CD4-positive, CD25-positive, alpha-beta regulatory T cell (primary cell): Measurements from ENCODE around the gene FAM222B. TPM values are rescaled to one million over a fixed set of nuclear protein-coding genes. Genes with fewer than 3 reads are reported as not detected.
A peak's percentile ranks its signal among the peaks of the same experiment; 100 is the strongest.

Experiments
- ATAC-seq, 2 donors: fragments of 150-1000 bp; cut with Tn5 transposase; one replicate each; pipeline ENCODE4 v1.10.0; 2021; ENCODE audit warnings: low read depth in 2 of 2, moderate number of reproducible peaks in 2 of 2, moderate library complexity in 1 of 2
- DNase-seq, 3 donors: peaks; one replicate each; pipeline versions ENCODE4 v3.0.0 to v3.0.0-alpha.2; 2012 to 2022; ENCODE audit warnings: mixed read lengths in 1 of 3
- H3K27ac ChIP-seq: one replicate; pipeline ENCODE4 v1.7.0; 2013; ENCODE audit warnings: mild to moderate bottlenecking, low read length; ENCODE audit not compliant: insufficient read depth, poor library complexity, severe bottlenecking
- H3K27me3 ChIP-seq: one replicate; pipeline ENCODE4 v1.7.0; 2013; ENCODE audit warnings: low read length; ENCODE audit not compliant: control insufficient read depth, insufficient read depth
- H3K36me3 ChIP-seq: one replicate; pipeline ENCODE4 v1.7.0; 2013; ENCODE audit warnings: mild to moderate bottlenecking, low read length, moderate library complexity; ENCODE audit not compliant: control insufficient read depth, insufficient read depth
- H3K4me1 ChIP-seq: 2 replicates; pipeline ENCODE4 v1.7.0; 2013; ENCODE audit warnings: mild to moderate bottlenecking, low read length; ENCODE audit not compliant: insufficient read depth, control insufficient read depth, poor library complexity, severe bottlenecking
- H3K4me3 ChIP-seq: one replicate; pipeline ENCODE4 v1.7.0; 2013; ENCODE audit warnings: low read depth, mild to moderate bottlenecking, low read length, moderate library complexity
- H3K9me3 ChIP-seq, 2 experiments: 1 replicate in 1 of 2; 2 replicates in 1 of 2; pipeline ENCODE4 v1.7.0; 2013; ENCODE audit warnings: low read length in 2 of 2, mild to moderate bottlenecking in 1 of 2, moderate library complexity in 1 of 2; ENCODE audit not compliant: control insufficient read depth in 2 of 2
- H3K27ac Mint-ChIP-seq, 3 donors: one replicate each; pipeline ENCODE4 v1.8.0; 2020 to 2022; ENCODE audit warnings: mild to moderate bottlenecking in 3 of 3, mixed read lengths in 3 of 3, moderate library complexity in 2 of 3
- H3K27me3 Mint-ChIP-seq: one replicate; pipeline ENCODE4 v1.8.0; 2022; ENCODE audit warnings: mild to moderate bottlenecking, mixed read lengths
- H3K36me3 Mint-ChIP-seq: one replicate; pipeline ENCODE4 v1.8.0; 2020; ENCODE audit warnings: mixed read lengths
- H3K4me1 Mint-ChIP-seq, 4 donors: one replicate each; pipeline ENCODE4 v1.8.0; 2020 to 2022; ENCODE audit warnings: mixed read lengths in 4 of 4, mild to moderate bottlenecking in 1 of 4
- H3K4me3 Mint-ChIP-seq, 4 donors: one replicate each; pipeline ENCODE4 v1.8.0; 2020 to 2022; ENCODE audit warnings: mild to moderate bottlenecking in 4 of 4, mixed read lengths in 4 of 4, moderate library complexity in 3 of 4
- H3K9me3 Mint-ChIP-seq, 7 donors: one replicate each; pipeline ENCODE4 v1.8.0; 2020 to 2022; ENCODE audit warnings: mixed read lengths in 7 of 7, mild to moderate bottlenecking in 3 of 7, moderate library complexity in 2 of 7
- polyA plus RNA-seq, 4 donors: library from polyadenylated mRNA; unstranded; fragments of 300-500 nt; fragmentation: Illumina TruSeq; gene quantifications; one replicate each; pipeline ENCODE4 v1.2.3, GENCODE V29; 2021
- total RNA-seq: library from RNA; stranded (reverse); gene quantifications from one replicate; pipeline ENCODE4 v1.2.3, GENCODE V29; 2022

The FAM222B gene
- total and polyA plus RNA-seq, 5 donors from 2014 or later, result 4.4 to 23.4 (median 12.4) TPM

DNA sequence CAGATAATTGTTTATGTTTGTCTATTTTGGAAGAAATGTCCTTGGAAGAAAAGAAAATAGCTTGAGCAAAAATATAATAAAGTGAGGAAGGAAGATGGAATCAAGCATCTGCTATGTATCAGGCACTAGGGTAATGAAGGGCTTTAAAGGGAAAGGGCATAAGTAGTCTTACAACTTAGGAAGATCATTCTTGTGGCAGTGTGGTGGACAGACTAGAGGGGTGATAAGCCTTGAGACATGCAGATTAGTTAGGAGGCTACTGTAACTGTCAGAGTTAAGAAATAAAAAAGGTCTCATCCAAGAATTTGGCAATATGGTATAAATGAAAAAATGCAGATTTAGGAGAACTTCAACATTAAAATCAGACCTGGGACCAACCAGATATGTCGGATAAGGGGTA is 14.9 kb downstream of the FAM222B start:
- Histone ChIP-seq H3K4me1 (no peaks in the 10 kb centered on the region), H3K36me3 (no peaks in the 10 kb centered on the region), H3K27me3 (no peaks in the 10 kb centered on the region), H3K9me3 (no peaks in the 10 kb centered on the region), H3K27ac (peak overlapping the region; percentile 25), H3K4me3 (no peak overlapping the region)
- Mint-ChIP-seq H3K9me3 (no peaks in the 10 kb centered on the region), H3K4me1 (peaks cover 9 to 23% (median 20%) of the 10 kb centered on the region in 4 donors), H3K4me3 (no peak overlapping the region), H3K27ac (peak overlapping the region in 2 of 3 donors; percentile 54 to 55), H3K36me3 (peaks cover 17% of the 10 kb centered on the region), H3K27me3 (no peaks in the 10 kb centered on the region)
- ATAC-seq (no peak), DNase-seq (no peak)

DNA sequence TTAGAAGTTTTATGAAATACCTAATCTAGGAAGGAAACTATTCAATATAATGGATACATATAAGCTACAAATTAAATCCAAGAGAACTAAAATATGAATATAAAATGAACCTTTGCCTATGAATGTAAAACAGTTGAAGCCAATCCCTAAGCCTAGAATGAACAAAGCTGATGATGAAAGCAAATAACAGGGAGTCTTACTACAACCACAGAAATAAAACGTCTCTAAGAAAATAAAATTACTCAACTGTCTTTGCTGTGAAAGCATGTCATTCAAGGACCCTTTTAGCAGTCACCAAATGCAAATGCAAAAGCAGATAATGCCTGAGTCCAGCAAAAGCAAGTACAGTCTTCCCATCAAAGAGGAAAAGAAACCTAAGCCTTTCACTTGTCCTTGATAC is 23.0 kb downstream of the FAM222B start:
- Histone ChIP-seq H3K4me3 (no peak overlapping the region), H3K9me3 (no peaks in the 10 kb centered on the region), H3K4me1 (no peaks in the 10 kb centered on the region), H3K36me3 (no peaks in the 10 kb centered on the region), H3K27ac (no peak overlapping the region), H3K27me3 (no peaks in the 10 kb centered on the region)
- H3K27ac Mint-ChIP-seq, result no peak overlapping the region
- H3K4me1 Mint-ChIP-seq, result peaks cover 12 to 33% (median 24%) of the 10 kb centered on the region in 4 donors
- DNase-seq (no peak), ATAC-seq (no peak)
- H3K4me3 Mint-ChIP-seq, result no peak overlapping the region
- H3K36me3 Mint-ChIP-seq, result peaks cover 6% of the 10 kb centered on the region
- H3K9me3 Mint-ChIP-seq, result no peaks in the 10 kb centered on the region
- no peaks in the 10 kb centered on the region for H3K27me3 Mint-ChIP-seq

DNA sequence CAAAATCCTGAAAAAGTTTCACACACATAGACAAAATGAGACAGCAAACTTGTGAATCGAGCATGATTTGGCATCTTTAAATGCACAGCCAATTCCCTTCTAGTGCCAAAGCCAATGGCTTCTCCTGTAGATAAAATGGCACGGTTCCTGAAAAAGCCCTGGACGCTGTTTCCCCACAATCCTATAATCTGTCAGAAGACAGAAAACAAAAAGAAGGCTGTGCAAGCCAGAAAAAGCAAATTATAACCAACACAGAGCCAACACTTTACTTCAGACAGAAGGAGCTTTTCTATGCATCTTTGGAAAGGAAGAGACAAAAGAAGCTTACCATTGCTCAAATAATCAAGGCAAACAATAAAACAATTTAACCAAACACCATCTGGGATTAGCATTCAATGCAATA is 23.8 kb downstream of the FAM222B start:
- ATAC-seq (no peak), DNase-seq (no peak)
- no peaks in the 10 kb centered on the region for H3K9me3 ChIP-seq
- Mint-ChIP-seq H3K27me3 (no peaks in the 10 kb centered on the region), H3K9me3 (no peaks in the 10 kb centered on the region), H3K27ac (peak overlapping the region in 1 of 3 donors; percentile 23), H3K4me3 (no peak overlapping the region), H3K4me1 (peaks cover 12 to 29% (median 20%) of the 10 kb centered on the region in 4 donors), H3K36me3 (peaks cover 4% of the 10 kb centered on the region)
- no peaks in the 10 kb centered on the region for H3K36me3 ChIP-seq
- H3K4me3 ChIP-seq, result no peak overlapping the region
- H3K27me3 ChIP-seq, result no peaks in the 10 kb centered on the region
- no peak overlapping the region for H3K27ac ChIP-seq
- H3K4me1 ChIP-seq, result no peaks in the 10 kb centered on the region

DNA sequence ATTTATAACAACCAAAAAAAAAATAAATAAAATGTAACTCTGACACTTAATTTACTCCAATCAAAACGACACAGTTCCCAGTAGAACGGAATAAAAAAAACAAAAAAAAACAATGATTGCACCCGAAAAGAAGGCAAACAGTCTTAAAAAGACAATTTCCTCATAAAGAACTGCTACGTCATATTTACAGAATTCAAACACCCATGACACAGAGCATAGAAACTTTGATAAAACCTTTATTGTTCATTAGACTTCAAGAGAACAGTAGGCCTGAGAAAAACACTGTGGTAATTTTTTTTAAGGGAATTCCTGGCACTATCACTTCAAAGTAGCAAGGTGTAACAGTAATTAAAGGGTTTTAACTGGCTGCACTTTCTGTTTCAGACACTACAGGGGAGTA is 26.1 kb downstream of the FAM222B start:
- Mint-ChIP-seq H3K4me1 (peaks cover 17 to 26% (median 22%) of the 10 kb centered on the region in 4 donors), H3K27me3 (no peaks in the 10 kb centered on the region), H3K4me3 (peak overlapping the region in 1 of 4 donors; percentile 75), H3K27ac (peak overlapping the region in 1 of 3 donors; percentile 16), H3K9me3 (no peaks in the 10 kb centered on the region), H3K36me3 (no peaks in the 10 kb centered on the region)
- Histone ChIP-seq H3K9me3 (no peaks in the 10 kb centered on the region), H3K4me3 (no peak overlapping the region), H3K27ac (no peak overlapping the region), H3K36me3 (no peaks in the 10 kb centered on the region), H3K4me1 (peaks cover 5% of the 10 kb centered on the region), H3K27me3 (no peaks in the 10 kb centered on the region)
- ATAC-seq (no peak), DNase-seq (no peak)

DNA sequence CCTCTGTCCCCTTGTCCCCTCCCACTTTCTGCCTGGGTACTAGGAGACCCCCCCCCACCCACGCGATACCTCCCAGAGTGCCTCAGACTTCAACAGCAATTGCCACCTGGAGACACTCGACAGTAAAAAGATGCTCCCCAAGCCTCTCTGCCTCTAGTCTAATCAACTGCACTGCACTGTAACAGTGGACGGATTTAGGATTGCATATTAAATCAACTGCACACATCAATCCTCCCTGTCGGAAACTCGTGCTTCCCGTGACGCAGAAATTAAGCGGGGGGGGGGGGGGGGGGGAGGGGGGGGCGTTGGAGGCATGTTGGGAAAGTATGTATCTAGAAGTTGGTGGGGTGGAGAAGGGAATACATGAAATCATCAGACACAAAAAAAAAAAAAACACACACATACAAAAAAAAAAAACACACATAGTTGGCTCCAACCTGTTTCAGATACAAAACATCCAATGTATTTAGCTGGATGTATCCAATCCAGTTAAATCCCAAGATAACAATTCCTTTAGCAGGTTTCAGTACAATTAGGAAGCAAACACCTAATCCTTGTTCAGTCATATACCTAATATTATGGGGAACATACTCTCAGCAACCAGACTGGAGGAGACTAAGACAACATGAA is 29.7 kb downstream of the FAM222B start:
- no peak for DNase-seq
- H3K27me3 Mint-ChIP-seq, result no peaks in the 10 kb centered on the region

DNA sequence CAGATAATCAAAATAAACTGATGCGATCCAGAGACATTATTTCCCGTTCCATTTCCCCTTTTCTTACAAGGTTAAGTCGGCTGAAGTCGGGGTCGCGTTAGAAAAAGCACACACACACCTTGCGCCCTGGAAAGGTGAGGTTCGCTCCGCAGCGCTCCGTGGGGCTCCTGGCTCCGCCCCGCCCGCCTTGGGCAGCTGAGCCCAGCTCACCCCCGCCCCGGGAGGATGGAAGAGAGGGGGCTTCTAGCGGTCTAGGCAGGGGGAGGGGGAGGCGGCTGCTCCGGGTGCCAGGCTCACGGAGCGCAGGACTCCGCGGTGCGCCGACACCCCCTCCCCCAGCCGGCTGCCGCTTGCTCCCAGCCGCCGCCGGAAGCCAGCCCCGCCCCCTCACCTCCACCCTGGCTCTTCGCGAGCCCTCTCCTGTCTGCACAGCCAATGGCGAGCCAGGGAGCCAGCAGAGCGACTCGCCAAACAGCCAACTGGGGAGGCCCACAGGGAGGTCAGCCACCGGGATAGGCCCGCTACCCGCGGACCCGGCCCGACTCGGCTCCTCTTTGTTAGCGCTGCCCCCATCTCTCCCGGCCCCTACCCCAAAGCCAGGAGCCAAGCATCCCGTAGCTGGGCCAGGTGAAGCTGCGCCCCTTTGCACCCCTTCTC is 30.4 kb downstream of the FAM222B start:
- H3K27me3 ChIP-seq, result no peaks in the 10 kb centered on the region
- peaks cover 19% of the 10 kb centered on the region for H3K4me1 ChIP-seq
- no peaks in the 10 kb centered on the region for H3K9me3 Mint-ChIP-seq
- ATAC-seq (peak; percentile 100), DNase-seq (peak; percentile 95 to 97 (median 96))
- H3K4me1 Mint-ChIP-seq, result peaks cover 15 to 54% (median 34%) of the 10 kb centered on the region in 4 donors
- H3K27me3 Mint-ChIP-seq, result no peaks in the 10 kb centered on the region
- peak overlapping the region; percentile 88 to 99 (median 96) for H3K4me3 Mint-ChIP-seq
- peak overlapping the region; percentile 96 for H3K4me3 ChIP-seq
- H3K36me3 ChIP-seq, result peaks cover 3% of the 10 kb centered on the region
- no peaks in the 10 kb centered on the region for H3K36me3 Mint-ChIP-seq
- H3K27ac Mint-ChIP-seq, result peak overlapping the region; percentile 94 to 97 (median 97)
- H3K9me3 ChIP-seq, result no peaks in the 10 kb centered on the region
- H3K27ac ChIP-seq, result peak overlapping the region; percentile 96

More for the DNA sequence above, 29.7 kb downstream of the FAM222B start:
- no peaks in the 10 kb centered on the region for H3K27me3 ChIP-seq
- no peaks in the 10 kb centered on the region for H3K9me3 Mint-ChIP-seq
- peak overlapping the region; percentile 96 for H3K27ac ChIP-seq
- peak overlapping the region; percentile 66 to 97 (median 94) for H3K27ac Mint-ChIP-seq
- no peaks in the 10 kb centered on the region for H3K36me3 Mint-ChIP-seq
- H3K4me1 Mint-ChIP-seq, result peaks cover 15 to 48% (median 32%) of the 10 kb centered on the region in 4 donors
- H3K9me3 ChIP-seq, result no peaks in the 10 kb centered on the region
- peaks cover 3% of the 10 kb centered on the region for H3K36me3 ChIP-seq
- H3K4me3 ChIP-seq, result peak overlapping the region; percentile 77
- H3K4me3 Mint-ChIP-seq, result peak overlapping the region; percentile 88 to 99 (median 96)
- peak; percentile 32 to 35 for ATAC-seq
- H3K4me1 ChIP-seq, result peaks cover 19% of the 10 kb centered on the region

DNA sequence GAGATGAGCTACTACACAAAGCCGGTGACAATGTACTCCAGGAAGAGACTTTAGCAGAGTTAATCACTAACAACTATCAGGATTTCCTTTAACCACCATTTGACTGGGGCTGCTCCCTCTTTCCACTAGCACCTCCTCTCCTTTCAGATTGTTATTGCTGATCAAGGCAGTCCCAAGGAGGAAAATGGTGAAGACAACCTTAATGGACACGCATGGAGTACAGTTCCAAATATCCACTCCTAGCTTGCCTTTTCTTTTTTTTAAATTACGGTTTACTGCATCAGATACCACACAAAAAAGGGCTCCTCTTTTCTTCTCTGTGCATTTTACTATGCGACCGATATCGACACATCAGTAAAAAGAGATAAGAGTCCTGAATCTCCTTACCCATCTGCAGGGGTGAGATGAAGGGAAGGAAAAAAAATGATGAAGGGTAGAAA is 30.9 kb downstream of the FAM222B start:
- Histone ChIP-seq H3K9me3 (no peaks in the 10 kb centered on the region), H3K4me3 (peak overlapping the region; percentile 96), H3K27ac (peak overlapping the region; percentile 96), H3K36me3 (peaks cover 3% of the 10 kb centered on the region), H3K4me1 (peaks cover 19% of the 10 kb centered on the region), H3K27me3 (no peaks in the 10 kb centered on the region)
- no peak for ATAC-seq
- no peaks in the 10 kb centered on the region for H3K27me3 Mint-ChIP-seq
- H3K9me3 Mint-ChIP-seq, result no peaks in the 10 kb centered on the region
- peak overlapping the region; percentile 88 to 97 (median 92) for H3K4me3 Mint-ChIP-seq
- H3K27ac Mint-ChIP-seq, result peak overlapping the region; percentile 93 to 97 (median 94)
- peak in 2 of 3 donors; percentile 28 to 31 for DNase-seq
- H3K36me3 Mint-ChIP-seq, result no peaks in the 10 kb centered on the region
- H3K4me1 Mint-ChIP-seq, result peaks cover 13 to 54% (median 34%) of the 10 kb centered on the region in 4 donors
